CD4-positive, alpha-beta T cell treated with Interleukin-17A for 4 hours (primary cell): Measurements from ENCODE around the gene MAP2K1.

Experiments
- DNase-seq: peaks from one replicate; pipeline ENCODE4 v3.0.0-alpha.2; 2020; ENCODE audit warnings: mixed read lengths

Gene MAP2K1

GRCh38 chr15:66508293-66508883 is 121.7 kb downstream of the MAP2K1 start:
- DNase-seq, result no peak

- no peak for DNase-seq
Measured at GRCh38 chr15:66514586-66514985, 127.9 kb downstream of the MAP2K1 start.

GRCh38 chr15:66515901-66516322 is 129.2 kb downstream of the MAP2K1 start:
- no peak for DNase-seq

- DNase-seq, result no peak
Measured at GRCh38 chr15:66523926-66524325, 137.2 kb downstream of the MAP2K1 start.

GRCh38 chr15:66524838-66525237 is 138.1 kb downstream of the MAP2K1 start:
- no peak for DNase-seq

GRCh38 chr15:66535056-66535455 is 148.3 kb downstream of the MAP2K1 start:
- no peak for DNase-seq
